ENCODE measurements around the gene MACIR. TPM values are rescaled to one million over a fixed set of nuclear protein-coding genes. Genes with fewer than 3 reads are reported as not detected.
"Not testable (repeated sequence)": the region's sequence is repeated elsewhere in the genome, so short reads cannot be mapped to it uniquely, and the experiment has no call there.

MACIR gene
- polyA plus RNA-seq, 2 of the 4 experiments (the other 2 are of a cell fraction): 20.1 to 38.8 TPM

DNA sequence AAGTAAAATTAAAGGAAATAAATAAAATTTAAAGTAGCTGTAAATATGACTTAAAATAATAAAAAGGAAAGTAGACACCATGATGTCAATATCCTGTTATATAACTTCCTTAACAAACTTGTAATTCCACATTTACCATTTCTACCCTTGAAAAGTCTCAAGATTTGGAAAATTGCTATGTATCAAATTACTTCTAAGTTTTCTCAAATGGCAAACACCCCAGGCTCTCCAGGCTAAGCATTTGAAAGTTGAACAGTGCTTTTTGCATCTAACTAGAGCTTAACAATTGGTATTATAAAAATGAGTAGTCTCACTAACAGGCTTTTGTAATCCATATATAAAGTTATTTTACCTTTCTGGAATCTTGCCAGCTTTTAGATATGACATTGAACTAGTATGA is 41.5 kb upstream of the MACIR start (continued):
- TF ChIP-seq E2F6 (IDR thresholded peaks at IDR 0.05; ENCODE audit: borderline replicate concordance, low read depth) (no peak), TFCP2L1 (CRISPR knock-in tag; IDR thresholded peaks at IDR 0.05) (no peak), RCOR1 (IDR thresholded peaks at IDR 0.05; ENCODE audit: low read depth, low read length) (no peak), HOXA7 (CRISPR knock-in tag; IDR thresholded peaks at IDR 0.05) (no peak), MYC (IDR thresholded peaks at IDR 0.05; ENCODE audit: borderline replicate concordance, low read length) (no peak)

GRCh38 chr5:103218164-103218563 is 40.4 kb upstream of the MACIR start:
- Histone ChIP-seq H3K27ac (no peak overlapping the region), H3K4me2 (no peak overlapping the region), H3K9me3 (no peaks in the 10 kb centered on the region), H3K4me1 (no peaks in the 10 kb centered on the region), H3K4me3 (no peak overlapping the region)
- no peak for ATAC-seq
- TF ChIP-seq FOSB (CRISPR knock-in tag; IDR thresholded peaks at IDR 0.05): no peak
- TF ChIP-seq CHD2 (IDR thresholded peaks at IDR 0.05; ENCODE audit: low read length, partially characterized antibody): no peak
- no peak for TF ChIP-seq SREBF2 (IDR thresholded peaks at IDR 0.05)
- TF ChIP-seq RCOR1 (IDR thresholded peaks at IDR 0.05; ENCODE audit: low read depth, low read length): no peak
- no peak for TF ChIP-seq HOXA7 (CRISPR knock-in tag; IDR thresholded peaks at IDR 0.05)
- no peak for FAIRE-seq
- ChIA-PET POLR2A (no interaction called here), CTCF (no interaction called here)
- 52% methylated on average over 5 of the region's 5 CpGs for WGBS (ENCODE audit: missing lambda C conversion rate)
- DNase-seq (ENCODE audit: low read depth in 1 of 2, low spot score in 1 of 2): peak in 1 of 2 experiments; percentile 14

GRCh38 chr5:103219074-103219473 is 39.5 kb upstream of the MACIR start:
- not testable (repeated sequence) for FAIRE-seq

DNA sequence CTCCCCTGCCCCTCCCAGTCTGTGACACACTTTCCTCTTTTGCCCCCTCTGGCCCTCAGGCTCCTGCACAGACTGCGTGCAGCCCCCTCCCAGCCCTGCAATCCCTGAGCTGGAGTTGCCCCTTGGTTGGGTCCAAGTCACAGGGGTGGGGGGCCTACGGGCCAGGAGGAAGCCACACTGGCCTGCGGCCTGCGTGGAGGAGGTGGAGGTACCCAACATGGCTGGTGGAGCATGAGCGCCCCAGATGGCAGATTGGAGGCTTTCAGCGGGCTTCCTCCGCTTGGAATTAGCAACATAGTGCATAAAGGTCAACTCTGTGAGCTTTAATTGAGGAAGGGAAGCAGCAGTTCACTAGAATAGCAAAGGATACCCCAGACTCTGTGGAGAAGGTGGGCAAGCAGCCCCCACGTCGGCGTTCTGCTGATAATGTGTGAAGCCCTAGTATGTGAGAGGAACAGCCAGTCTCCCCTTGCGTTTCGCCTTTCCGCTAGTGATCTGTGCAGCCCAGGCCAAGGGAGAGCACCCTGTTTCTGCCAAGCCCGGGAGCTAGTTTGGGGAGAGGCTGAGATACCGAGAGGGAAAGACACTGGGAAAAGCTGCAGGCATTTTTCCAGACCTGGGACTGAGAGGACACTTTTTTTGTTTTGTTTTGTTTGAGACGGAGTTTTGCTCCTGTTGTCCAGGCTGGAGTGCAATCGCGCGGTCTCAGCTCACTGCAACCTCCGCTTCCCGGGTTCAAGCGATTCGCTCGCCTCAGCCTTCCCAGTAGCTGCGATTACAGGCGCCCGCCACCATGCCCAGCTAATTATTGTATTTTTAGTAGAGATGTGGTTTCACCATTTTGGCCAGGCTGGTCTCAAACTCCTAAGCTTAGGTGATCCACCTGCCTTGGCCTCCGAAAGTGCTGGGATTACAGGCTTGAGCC is 35.3 kb upstream of the MACIR start:
- H3K4me3 ChIP-seq: no peak overlapping the region
- no peaks in the 10 kb centered on the region for H3K4me1 ChIP-seq
- H3K4me2 ChIP-seq: no peak overlapping the region
- ChIA-PET POLR2A (no interaction called here), CTCF (interaction anchor here (0.6 to 2.9 kb wide), 5 partner anchors 9 to 640 kb away, joined by 3 to 18 read pairs (median 4); partner anchors contain the start of gene MACIR)
- DNase-seq (ENCODE audit: low read depth in 1 of 2, low spot score in 1 of 2): no peak
- 83% methylated on average over 27 of the region's 28 CpGs for WGBS (ENCODE audit: missing lambda C conversion rate)
- H3K27ac ChIP-seq: no peak overlapping the region
- FAIRE-seq: no peak
- ATAC-seq: no peak
- H3K9me3 ChIP-seq: no peaks in the 10 kb centered on the region
- TF ChIP-seq RARB (CRISPR knock-in tag; IDR thresholded peaks at IDR 0.05) (no peak), FOSB (CRISPR knock-in tag; IDR thresholded peaks at IDR 0.05) (no peak), ATOH8 (CRISPR knock-in tag; IDR thresholded peaks at IDR 0.05; ENCODE audit: low read depth) (no peak), SREBF2 (IDR thresholded peaks at IDR 0.05) (no peak), ZFP36 (IDR thresholded peaks at IDR 0.05; ENCODE audit: borderline replicate concordance, partially characterized antibody) (no peak), NPAS2 (CRISPR knock-in tag; IDR thresholded peaks at IDR 0.05; ENCODE audit: borderline replicate concordance) (no peak), CHD4 (IDR thresholded peaks at IDR 0.05; ENCODE audit: borderline replicate concordance) (no peak), MAFK (IDR thresholded peaks at IDR 0.05; ENCODE audit: partially characterized antibody) (no peak), EHMT2 (IDR thresholded peaks at IDR 0.05; ENCODE audit: low read depth) (no peak), TFCP2L1 (CRISPR knock-in tag; IDR thresholded peaks at IDR 0.05) (no peak), EP300 (IDR thresholded peaks at IDR 0.05) (no peak), CEBPB (IDR thresholded peaks at IDR 0.05) (no peak), FOXS1 (CRISPR knock-in tag; IDR thresholded peaks at IDR 0.05) (no peak), HEYL (CRISPR knock-in tag; IDR thresholded peaks at IDR 0.05) (no peak), MYC (IDR thresholded peaks at IDR 0.05; ENCODE audit: borderline replicate concordance, low read length) (no peak), ESRRA (IDR thresholded peaks at IDR 0.05; ENCODE audit: borderline replicate concordance, low read length) (no peak), RFX5 (IDR thresholded peaks at IDR 0.05) (no peak)
- TF ChIP-seq, protein P1, sequence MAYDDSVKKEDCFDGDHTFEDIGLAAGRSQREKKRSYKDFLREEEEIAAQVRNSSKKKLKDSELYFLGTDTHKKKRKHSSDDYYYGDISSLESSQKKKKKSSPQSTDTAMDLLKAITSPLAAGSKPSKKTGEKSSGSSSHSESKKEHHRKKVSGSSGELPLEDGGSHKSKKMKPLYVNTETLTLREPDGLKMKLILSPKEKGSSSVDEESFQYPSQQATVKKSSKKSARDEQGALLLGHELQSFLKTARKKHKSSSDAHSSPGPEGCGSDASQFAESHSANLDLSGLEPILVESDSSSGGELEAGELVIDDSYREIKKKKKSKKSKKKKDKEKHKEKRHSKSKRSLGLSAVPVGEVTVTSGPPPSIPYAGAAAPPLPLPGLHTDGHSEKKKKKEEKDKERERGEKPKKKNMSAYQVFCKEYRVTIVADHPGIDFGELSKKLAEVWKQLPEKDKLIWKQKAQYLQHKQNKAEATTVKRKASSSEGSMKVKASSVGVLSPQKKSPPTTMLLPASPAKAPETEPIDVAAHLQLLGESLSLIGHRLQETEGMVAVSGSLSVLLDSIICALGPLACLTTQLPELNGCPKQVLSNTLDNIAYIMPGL (CRISPR knock-in tag; IDR thresholded peaks at IDR 0.05; ENCODE audit: borderline replicate concordance): no peak

More at GRCh38 chr5:103219074-103219473, 39.5 kb upstream of the MACIR start:
- H3K4me3 ChIP-seq; H3K27ac ChIP-seq; POLR2A ChIA-PET; ATAC-seq; H3K4me1 ChIP-seq; H3K4me2 ChIP-seq; H3K9me3 ChIP-seq; CTCF ChIA-PET; DNase-seq (ENCODE audit: low read depth in 1 of 2, low spot score in 1 of 2): not testable (repeated sequence)
- WGBS (ENCODE audit: missing lambda C conversion rate): 82% methylated on average over 2 of the region's 2 CpGs
